Activated naive CD4-positive, alpha-beta T cell treated with Interleukin-2 at 50 U/mL for 16 hours (primary cell): ENCODE data around the gene DCLK2.

Source experiments
- DNase-seq: peaks from one replicate; pipeline ENCODE4 v3.0.0-alpha.2; 2020

Gene DCLK2

GRCh38 chr4:150250293-150250997 lies 172.2 kb downstream of the DCLK2 start:
- DNase-seq: no peak

- DNase-seq: no peak
Measured at GRCh38 chr4:150250998-150251651, 172.9 kb downstream of the DCLK2 start.

GRCh38 chr4:150251752-150252190 lies 173.5 kb downstream of the DCLK2 start:
- no peak for DNase-seq

GRCh38 chr4:150252306-150252705 lies 174.1 kb downstream of the DCLK2 start:
- DNase-seq: no peak

- no peak for DNase-seq
Measured at GRCh38 chr4:150252741-150253140, 174.5 kb downstream of the DCLK2 start.

GRCh38 chr4:150253416-150253815 lies 175.2 kb downstream of the DCLK2 start:
- DNase-seq: no peak

- no peak for DNase-seq
Measured at GRCh38 chr4:150253965-150254630, 175.9 kb downstream of the DCLK2 start.

GRCh38 chr4:150255610-150256224 lies 177.5 kb downstream of the DCLK2 start:
- no peak for DNase-seq

- no peak for DNase-seq
Measured at GRCh38 chr4:150256225-150256620, 178.0 kb downstream of the DCLK2 start.

- no peak for DNase-seq
Measured at GRCh38 chr4:150256841-150257730, 178.8 kb downstream of the DCLK2 start.

- DNase-seq: no peak
Measured at GRCh38 chr4:150258569-150258968, 180.3 kb downstream of the DCLK2 start.

- DNase-seq: no peak
Measured at GRCh38 chr4:150259861-150260567, 181.8 kb downstream of the DCLK2 start.

- DNase-seq: no peak
Measured at GRCh38 chr4:150261571-150261970, 183.3 kb downstream of the DCLK2 start.

GRCh38 chr4:150262611-150263010 lies 184.4 kb downstream of the DCLK2 start:
- no peak for DNase-seq

GRCh38 chr4:150264595-150265161 lies 186.4 kb downstream of the DCLK2 start:
- DNase-seq: no peak

GRCh38 chr4:150265806-150266205 lies 187.6 kb downstream of the DCLK2 start:
- no peak for DNase-seq

- DNase-seq: no peak
Measured at GRCh38 chr4:150268444-150268843, 190.2 kb downstream of the DCLK2 start.

- DNase-seq: no peak
Measured at GRCh38 chr4:150278206-150278605, 200.0 kb downstream of the DCLK2 start.

GRCh38 chr4:150280081-150280895 lies 202.0 kb downstream of the DCLK2 start:
- no peak for DNase-seq

- DNase-seq: no peak
Measured at GRCh38 chr4:150280975-150281374, 202.7 kb downstream of the DCLK2 start.

- no peak for DNase-seq
Measured at GRCh38 chr4:150283689-150284088, 205.4 kb downstream of the DCLK2 start.
